Activated CD4-positive, alpha-beta T cell treated with anti-CD3 and anti-CD28 coated beads, Interleukin-2, amount 50 U/mL, for 48 hours (primary cell): ENCODE results near the gene FAM234A.

Source experiments
- DNase-seq, 2 experiments: peaks; one replicate each; pipeline ENCODE4 v3.0.0-alpha.2; 2020

Gene FAM234A

GRCh38 chr16:283033-283805 is 48.6 kb downstream of the FAM234A start, which contains the start of gene PDIA2:
PDIA2 (plus strand) TSS chr16:283164; CDS start chr16:283170, 6 bp downstream.
- no peak for DNase-seq

DNA sequence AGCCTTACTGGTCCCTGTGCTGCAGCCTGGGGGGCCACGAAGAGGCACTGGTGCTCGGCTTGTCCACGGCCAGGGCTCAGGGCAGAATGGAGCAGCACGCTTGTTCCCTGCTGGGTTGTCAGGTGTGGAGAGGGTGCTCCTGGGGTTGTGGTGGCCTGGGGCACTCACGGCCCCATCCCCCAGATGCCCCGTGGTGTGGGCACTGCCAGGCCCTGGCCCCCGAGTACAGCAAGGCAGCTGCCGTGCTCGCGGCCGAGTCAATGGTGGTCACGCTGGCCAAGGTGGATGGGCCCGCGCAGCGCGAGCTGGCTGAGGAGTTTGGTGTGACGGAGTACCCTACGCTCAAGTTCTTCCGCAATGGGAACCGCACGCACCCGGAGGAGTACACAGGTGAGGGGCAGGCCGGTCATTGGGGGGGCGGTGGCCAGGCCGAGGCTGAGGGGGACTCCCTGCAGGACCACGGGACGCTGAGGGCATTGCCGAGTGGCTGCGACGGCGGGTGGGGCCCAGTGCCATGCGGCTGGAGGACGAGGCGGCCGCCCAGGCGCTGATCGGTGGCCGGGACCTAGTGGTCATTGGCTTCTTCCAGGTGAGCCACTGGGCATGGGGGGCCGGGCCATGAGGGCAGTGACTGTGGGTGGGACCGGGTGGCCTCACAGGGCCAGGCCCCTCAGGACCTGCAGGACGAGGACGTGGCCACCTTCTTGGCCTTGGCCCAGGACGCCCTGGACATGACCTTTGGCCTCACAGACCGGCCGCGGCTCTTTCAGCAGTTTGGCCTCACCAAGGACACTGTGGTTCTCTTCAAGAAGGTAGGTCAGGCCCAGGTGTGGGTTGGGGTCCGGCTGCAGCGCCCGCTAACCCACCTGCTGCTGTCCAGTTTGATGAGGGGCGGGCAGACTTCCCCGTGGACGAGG is 49.8 kb downstream of the FAM234A start:
- no peak for DNase-seq

DNA sequence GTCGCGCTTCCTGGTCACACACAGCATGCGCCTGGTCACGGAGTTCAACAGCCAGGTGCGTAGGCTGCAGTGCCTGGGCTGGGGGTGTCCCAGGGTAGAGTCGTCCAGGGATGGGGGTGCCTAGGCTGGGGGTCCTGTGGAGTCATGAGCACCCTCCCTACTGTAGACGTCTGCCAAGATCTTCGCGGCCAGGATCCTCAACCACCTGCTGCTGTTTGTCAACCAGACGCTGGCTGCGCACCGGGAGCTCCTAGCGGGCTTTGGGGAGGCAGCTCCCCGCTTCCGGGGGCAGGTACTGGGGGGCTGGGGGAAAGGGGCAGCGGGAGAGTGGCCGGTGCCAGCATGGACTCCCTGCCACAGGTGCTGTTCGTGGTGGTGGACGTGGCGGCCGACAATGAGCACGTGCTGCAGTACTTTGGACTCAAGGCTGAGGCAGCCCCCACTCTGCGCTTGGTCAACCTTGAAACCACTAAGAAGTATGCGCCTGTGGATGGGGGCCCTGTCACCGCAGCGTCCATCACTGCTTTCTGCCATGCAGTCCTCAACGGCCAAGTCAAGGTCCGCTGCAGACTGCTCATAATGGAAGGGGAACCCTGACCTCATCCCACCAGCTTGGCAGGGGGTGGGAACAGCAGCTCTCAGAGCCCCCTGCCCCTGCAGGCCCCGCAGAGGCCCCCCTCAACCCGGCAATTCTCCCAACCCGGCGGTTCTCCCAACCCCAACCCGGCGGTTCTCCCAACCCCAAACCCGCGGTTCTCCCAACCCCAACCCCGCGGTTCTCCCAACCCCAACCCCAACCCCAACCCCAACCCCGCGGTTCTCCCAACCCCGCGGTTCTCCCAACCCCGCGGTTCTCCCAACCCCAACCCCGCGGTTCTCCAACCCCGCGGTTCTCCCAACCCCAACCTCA is 50.8 kb downstream of the FAM234A start:
- no peak for DNase-seq

- DNase-seq = no peak
Measured at GRCh38 chr16:286491-287297, 52.1 kb downstream of the FAM234A start.

DNA sequence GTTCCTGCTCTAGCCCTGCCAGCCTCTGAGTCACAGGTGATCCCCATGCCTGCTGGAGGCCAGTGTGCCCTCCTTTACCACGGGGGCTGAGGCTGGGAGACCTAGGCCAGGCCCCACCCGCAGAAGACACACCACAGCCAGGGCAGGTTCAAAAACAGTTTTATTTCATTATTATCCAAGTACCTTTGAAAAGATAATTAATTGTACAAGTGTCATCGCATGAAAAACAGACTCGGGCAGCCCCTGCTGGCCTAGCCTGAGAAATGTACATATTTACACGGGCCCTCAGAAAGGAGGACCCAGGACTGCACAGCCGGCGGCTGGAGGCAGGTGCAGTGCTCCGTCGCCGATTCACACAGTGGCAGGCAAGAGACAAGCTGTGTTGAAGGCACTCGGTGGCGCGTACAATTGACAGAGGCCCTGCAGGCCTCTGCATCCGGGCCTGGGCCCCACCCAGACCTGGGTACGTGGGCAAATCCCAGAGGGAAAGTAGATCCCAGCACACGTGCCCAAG is 52.7 kb downstream of the FAM234A start:
- DNase-seq = no peak

- no peak for DNase-seq
Measured at GRCh38 chr16:287981-288920, 53.6 kb downstream of the FAM234A start.

DNA sequence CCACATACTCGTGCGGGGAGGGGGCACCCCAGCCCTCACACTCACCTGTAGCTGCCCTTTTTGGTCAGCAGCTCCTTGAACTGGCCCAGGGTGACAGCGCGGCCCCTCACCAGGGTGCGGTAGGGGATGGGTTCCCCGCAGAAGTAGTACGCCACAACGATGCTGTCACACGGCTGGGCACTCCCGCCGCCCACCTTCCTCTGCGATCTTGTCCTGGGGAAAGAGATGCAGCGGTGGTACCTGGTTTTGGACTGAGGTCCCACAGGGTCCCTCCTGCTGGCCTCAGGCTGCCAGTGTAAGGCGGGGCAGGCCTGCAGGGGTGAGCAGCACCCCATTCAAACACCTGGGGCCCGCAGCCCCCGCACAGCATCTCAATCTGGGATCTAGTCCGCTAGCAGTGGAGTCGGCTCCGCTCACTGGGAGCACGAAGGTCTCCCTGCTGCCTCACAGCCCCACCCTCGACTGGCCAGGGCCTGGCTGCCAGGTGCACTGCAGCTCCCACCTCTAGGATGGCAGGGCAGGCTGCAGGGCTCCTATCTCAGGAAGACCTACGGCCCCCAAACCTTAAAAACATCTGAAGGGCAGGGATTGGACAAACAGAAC is 54.9 kb downstream of the FAM234A start:
- DNase-seq = no peak

DNA sequence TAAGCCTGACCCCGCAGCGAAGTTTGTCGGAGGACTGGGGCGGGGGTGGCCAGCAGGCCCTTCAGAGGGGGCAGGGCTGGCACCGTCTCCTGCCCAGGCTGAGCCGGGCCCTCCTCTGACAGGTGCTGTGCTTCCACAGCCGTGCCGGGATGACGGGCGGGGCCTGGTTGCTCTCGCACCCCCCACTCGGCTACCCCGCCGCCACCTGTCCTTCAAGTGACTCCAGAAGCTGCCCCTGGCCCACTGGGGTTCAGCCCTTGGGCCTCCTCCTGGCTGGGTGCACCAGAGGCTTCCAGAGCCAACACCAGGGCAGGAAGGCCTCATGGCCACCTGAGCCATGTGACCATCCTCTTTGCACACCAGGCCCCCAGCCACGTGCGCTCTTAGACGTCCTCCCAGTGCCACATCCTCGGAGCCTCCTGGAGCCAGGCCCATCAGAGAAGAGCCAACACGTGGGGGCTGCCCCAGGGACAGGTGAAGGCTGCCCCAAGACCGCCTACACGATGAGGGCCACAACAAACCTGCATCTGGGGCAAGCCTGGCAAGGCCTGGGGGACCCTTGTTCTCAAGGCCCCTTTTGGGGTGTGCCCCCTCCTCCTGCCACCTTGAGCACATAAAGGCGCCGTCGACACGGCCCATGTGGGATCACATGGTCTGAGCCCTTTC is 55.5 kb downstream of the FAM234A start:
- no peak for DNase-seq

GRCh38 chr16:290681-291405 is 56.2 kb downstream of the FAM234A start:
- DNase-seq = no peak

DNA sequence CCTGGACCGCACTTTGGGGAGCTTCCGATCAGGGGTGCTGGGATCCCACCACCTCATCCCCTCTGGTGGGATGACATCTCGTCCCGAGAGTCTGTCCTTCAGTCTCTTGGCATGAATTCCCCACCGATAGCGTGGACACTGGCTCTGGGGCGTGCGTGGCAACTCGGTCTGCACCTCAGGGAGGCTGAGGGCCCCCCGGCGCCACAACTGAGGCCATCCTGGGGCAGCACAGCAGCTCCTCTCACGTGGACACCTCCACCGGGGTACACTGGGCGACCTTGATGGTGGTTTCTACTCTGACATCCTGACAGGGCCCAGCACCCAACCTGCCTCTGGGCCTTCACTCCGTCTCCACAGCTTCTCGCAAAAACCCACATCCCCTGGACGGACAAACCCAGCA is 56.9 kb downstream of the FAM234A start:
- DNase-seq = no peak

- DNase-seq = no peak
Measured at GRCh38 chr16:293043-293775, 58.6 kb downstream of the FAM234A start.

- no peak for DNase-seq
Measured at GRCh38 chr16:296276-296675, 61.7 kb downstream of the FAM234A start.

GRCh38 chr16:296806-297510 is 62.3 kb downstream of the FAM234A start:
- no peak for DNase-seq

DNA sequence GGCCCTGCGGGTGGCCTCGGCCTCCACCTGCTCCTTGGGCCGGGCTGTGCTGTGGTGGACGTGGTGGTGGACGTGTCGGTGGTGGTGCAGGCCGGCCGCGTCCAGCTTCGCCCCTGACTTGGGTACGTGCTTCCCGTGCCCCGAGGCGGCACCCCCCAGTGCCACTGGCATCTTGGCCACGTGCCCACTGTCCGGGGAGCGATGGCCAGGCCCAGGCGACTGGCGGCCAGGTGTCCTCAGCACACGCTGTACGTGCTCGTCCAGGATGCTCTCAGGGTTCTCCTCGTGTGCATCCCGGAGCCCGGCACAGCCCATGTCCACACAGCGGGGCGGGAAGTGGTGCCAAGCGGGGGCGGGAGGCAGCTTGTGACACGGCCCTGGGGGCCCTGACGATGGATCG is 63.2 kb downstream of the FAM234A start:
- no peak for DNase-seq

DNA sequence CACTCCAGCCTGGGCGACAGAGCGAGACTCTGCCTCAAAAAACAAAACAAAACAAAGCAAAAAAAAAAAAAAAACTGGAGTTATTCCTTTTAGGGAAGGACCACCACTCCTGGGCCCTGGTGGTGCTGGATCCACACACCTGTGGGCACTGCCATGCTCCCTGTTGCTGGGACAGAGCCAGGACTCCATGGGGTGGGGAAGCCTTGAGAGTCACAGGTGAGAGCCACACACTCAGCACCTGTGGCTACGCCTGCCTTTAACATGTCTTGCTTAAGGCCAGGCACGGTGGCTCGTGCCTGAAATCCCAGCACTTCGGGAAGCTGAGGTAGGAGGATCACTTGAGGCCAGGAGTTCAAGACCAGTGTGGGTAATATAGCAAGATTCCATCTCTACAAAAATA is 66.6 kb downstream of the FAM234A start:
- no peak for DNase-seq

DNA sequence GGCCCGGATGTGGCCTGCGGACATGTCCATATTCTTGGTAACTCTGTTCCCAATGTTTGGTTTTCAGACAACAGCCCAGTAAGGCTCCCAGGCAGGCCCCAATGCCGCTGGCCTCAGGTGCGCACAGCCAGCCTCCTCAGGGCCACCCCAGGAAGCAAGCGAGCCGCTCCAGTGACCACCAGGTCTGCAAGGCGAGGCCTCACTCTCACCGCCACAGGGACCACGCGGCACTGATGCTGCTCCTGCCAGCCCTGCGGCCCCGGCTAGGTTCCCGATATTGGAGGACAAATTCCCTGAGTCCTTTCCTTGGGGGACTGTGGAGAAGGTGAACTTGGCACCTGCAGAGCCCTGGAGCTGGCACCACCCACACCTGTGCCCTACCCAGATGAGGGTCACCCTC is 67.3 kb downstream of the FAM234A start:
- DNase-seq = no peak

GRCh38 chr16:303760-304505 is 69.3 kb downstream of the FAM234A start:
- no peak for DNase-seq
